Smooth muscle cell (in vitro differentiated cells): Measurements from ENCODE around the gene PGAP6. TPM values are rescaled to one million over a fixed set of nuclear protein-coding genes. Genes with fewer than 3 reads are reported as not detected.

ENCODE experiments used
- DNase-seq: peaks from one replicate; lab custom pipeline; 2025; ENCODE audit not compliant: unreplicated experiment; lab: John Stamatoyannopoulos, UW
- H2AFZ ChIP-seq: fragments of 200-600 bp; sonication (generic); 2 replicates; pipeline ENCODE4 v1.6.0; 2016; ENCODE audit warnings: antibody characterized with exemption, low read depth, mild to moderate bottlenecking
- H3F3A ChIP-seq: fragments of 200-600 bp; sonication (generic); 2 replicates; pipeline ENCODE4 v1.6.0; 2017; ENCODE audit warnings: antibody characterized with exemption, low read depth
- H3K27ac ChIP-seq: fragments of 200-600 bp; sonication (generic); 2 replicates; pipeline ENCODE4 v1.5.1; 2016; ENCODE audit warnings: low read depth, mild to moderate bottlenecking
- H3K27me3 ChIP-seq: fragments of 200-600 bp; sonication (generic); 2 replicates; pipeline ENCODE4 v1.6.1; 2016; ENCODE audit warnings: low read depth, mild to moderate bottlenecking
- H3K36me3 ChIP-seq: fragments of 200-600 bp; sonication (generic); 2 replicates; pipeline ENCODE4 v1.5.1; 2016; ENCODE audit warnings: low read depth
- H3K4me1 ChIP-seq: fragments of 200-600 bp; sonication (generic); 2 replicates; pipeline ENCODE4 v1.5.1; 2016; ENCODE audit warnings: low read depth
- H3K4me2 ChIP-seq: fragments of 200-600 bp; sonication (generic); 2 replicates; pipeline ENCODE4 v1.6.0; 2016; ENCODE audit warnings: mild to moderate bottlenecking
- H3K4me3 ChIP-seq: fragments of 200-600 bp; sonication (generic); 2 replicates; pipeline ENCODE4 v1.5.1; 2016; ENCODE audit warnings: mild to moderate bottlenecking
- H3K79me2 ChIP-seq: fragments of 200-600 bp; sonication (generic); 2 replicates; pipeline ENCODE4 v1.6.0; 2016; ENCODE audit warnings: low read depth, mild to moderate bottlenecking
- H3K9ac ChIP-seq: fragments of 200-600 bp; sonication (generic); 2 replicates; pipeline ENCODE4 v1.6.0; 2016; ENCODE audit warnings: low read depth
- H3K9me3 ChIP-seq: fragments of 200-600 bp; sonication (generic); replicated peaks from 2 replicates; pipeline ENCODE4 v1.5.1; 2016; ENCODE audit warnings: low read depth
- H4K20me1 ChIP-seq: fragments of 200-600 bp; sonication (generic); 2 replicates; pipeline ENCODE4 v1.6.0; 2016; ENCODE audit warnings: low read depth
- CTCF ChIP-seq: fragments of 200-600 bp; sonication (generic); IDR thresholded peaks from 2 replicates; pipeline ENCODE4 v1.5.1; 2017; ENCODE audit warnings: borderline replicate concordance, mild to moderate bottlenecking, antibody characterized with exemption; ENCODE audit not compliant: insufficient read depth, poor library complexity, severe bottlenecking
- WGBS: methylation state at CpG from one replicate; pipeline ENCODE4 v1.1.7; 2016; ENCODE audit warnings: low lambda C conversion rate; 5-methylcytosine and 5-hydroxymethylcytosine counted together
- polyA plus RNA-seq: library from polyadenylated mRNA; unstranded; fragments of >200 nt; fragmentation: Nextera tagmentation; extraction: Ambion mirVana; gene quantifications from 2 replicates; pipeline ENCODE4 v1.2.1, GENCODE V29; 2016
- total RNA-seq: library from RNA; depleted of rRNA; stranded (reverse); fragments of >200 nt; gene quantifications from 2 replicates; pipeline ENCODE4 v1.2.3, GENCODE V29; 2014

The PGAP6 gene
- total and polyA plus RNA-seq, 2 experiments from 2014 or later, result 57.1 to 80.0 TPM

- DNase-seq, result no peak
- Histone ChIP-seq H3F3A (no peaks in the 10 kb centered on the region), H3K27me3 (no peaks in the 10 kb centered on the region), H3K4me2 (no peak overlapping the region), H3K36me3 (no peaks in the 10 kb centered on the region), H2AFZ (no peak overlapping the region), H3K4me1 (peaks cover 8% of the 10 kb centered on the region), H3K79me2 (peaks cover 2% of the 10 kb centered on the region), H3K4me3 (no peak overlapping the region), H4K20me1 (no peaks in the 10 kb centered on the region), H3K27ac (no peak overlapping the region), H3K9ac (no peak overlapping the region), H3K9me3 (no peaks in the 10 kb centered on the region)
- no peak for TF ChIP-seq CTCF
- 97% methylated on average over 29 of the region's 29 CpGs for WGBS
These were observed 13.2 kb downstream of the PGAP6 start for GRCh38 chr16:368388-369158.

- Histone ChIP-seq H3K36me3 (no peaks in the 10 kb centered on the region), H2AFZ (no peak overlapping the region), H3K9ac (no peak overlapping the region), H3F3A (no peaks in the 10 kb centered on the region), H3K27me3 (no peaks in the 10 kb centered on the region), H3K27ac (no peak overlapping the region), H4K20me1 (no peaks in the 10 kb centered on the region), H3K4me2 (no peak overlapping the region), H3K4me1 (peaks cover 8% of the 10 kb centered on the region), H3K9me3 (no peaks in the 10 kb centered on the region), H3K79me2 (peaks cover 2% of the 10 kb centered on the region), H3K4me3 (no peak overlapping the region)
- DNase-seq, result no peak
- TF ChIP-seq CTCF, result no peak
- 97% methylated on average over 15 of the region's 18 CpGs for WGBS
These were observed 14.4 kb downstream of the PGAP6 start for GRCh38 chr16:367333-367903.

- Histone ChIP-seq H3K27me3 (no peaks in the 10 kb centered on the region), H3K79me2 (peaks cover 2% of the 10 kb centered on the region), H3K4me3 (no peak overlapping the region), H3K27ac (no peak overlapping the region), H4K20me1 (no peaks in the 10 kb centered on the region), H3F3A (no peaks in the 10 kb centered on the region), H3K9me3 (no peaks in the 10 kb centered on the region), H2AFZ (no peak overlapping the region), H3K36me3 (no peaks in the 10 kb centered on the region), H3K4me2 (no peak overlapping the region), H3K9ac (no peak overlapping the region), H3K4me1 (peaks cover 8% of the 10 kb centered on the region)
- no peak for TF ChIP-seq CTCF
- DNase-seq, result no peak
- WGBS, result 96% methylated on average over 10 of the region's 10 CpGs
These were observed 15.3 kb downstream of the PGAP6 start for GRCh38 chr16:366476-366875.
